HG03469 (cell line): ENCODE results near the gene VPS37B.
"Not testable (repeated sequence)": the region's sequence is repeated elsewhere in the genome, so short reads cannot be mapped to it uniquely, and the experiment has no call there.

Experiments used
- ATAC-seq: cut with Tn5 transposase; IDR thresholded peaks from one replicate; pipeline ENCODE4 v1.9.1; 2021; ENCODE audit warnings: mild to moderate bottlenecking, moderate library complexity, moderate number of reproducible peaks; ENCODE audit not compliant: unreplicated experiment

Gene VPS37B

DNA sequence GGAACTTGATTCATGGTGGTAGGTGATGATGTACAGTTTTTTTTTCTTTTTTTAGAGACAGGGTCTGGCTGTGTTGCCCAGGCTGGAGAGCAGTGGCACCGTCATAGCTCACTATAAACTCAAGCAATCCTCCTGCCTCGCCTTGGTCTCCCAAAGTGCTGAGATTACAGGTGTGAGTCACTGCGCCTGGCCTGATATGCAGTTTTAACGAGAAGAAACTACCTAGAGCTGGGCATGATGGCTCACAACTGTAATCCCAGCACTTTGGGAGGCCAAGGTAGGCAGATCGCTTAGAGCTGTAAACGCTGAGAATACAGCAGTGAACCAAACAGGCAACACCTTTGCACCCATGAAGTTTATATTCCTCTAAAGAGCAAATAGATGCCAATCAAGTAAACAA, 13.0 kb upstream of the VPS37B start:
- ATAC-seq = no peak

DNA sequence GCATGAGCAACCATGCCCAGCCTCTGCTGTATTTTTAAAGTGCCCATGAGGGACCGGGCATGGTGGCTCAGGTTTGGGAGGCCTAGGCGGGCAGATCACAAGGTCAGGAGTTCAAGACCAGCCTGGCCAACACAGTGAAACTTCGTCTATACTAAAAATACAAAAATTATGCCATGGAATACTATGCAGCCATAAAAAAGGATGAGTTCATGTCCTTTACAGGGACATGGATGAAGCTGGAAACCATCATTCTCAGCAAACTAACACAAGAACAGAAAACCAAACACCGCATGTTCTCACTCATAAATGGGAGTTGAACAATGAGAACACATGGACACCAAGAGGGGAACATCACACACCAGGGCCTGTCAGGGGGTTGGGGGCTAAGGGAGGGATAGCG, 9.3 kb upstream of the VPS37B start:
- ATAC-seq = not testable (repeated sequence)

DNA sequence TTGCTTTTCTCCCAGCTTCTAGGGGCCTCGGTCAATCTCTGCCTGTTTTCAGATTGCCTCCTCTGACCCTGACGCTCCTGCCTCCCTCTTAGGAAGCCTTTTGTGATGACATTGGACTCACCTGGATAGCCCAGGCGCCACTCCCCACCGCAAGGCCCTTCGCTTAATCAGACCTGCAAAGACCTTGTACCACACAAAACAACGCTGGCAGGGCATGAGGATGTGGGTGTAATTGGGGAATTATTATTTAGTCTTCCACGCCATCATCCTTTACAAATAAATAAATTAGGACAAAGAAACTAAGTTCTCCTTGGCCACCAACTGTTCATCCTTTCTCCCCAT, 7.7 kb upstream of the VPS37B start:
- ATAC-seq = no peak

GRCh38 chr12:122902854-122903692, 7.1 kb upstream of the VPS37B start:
- no peak for ATAC-seq

- no peak for ATAC-seq
Measured at GRCh38 chr12:122899887-122900286, 4.0 kb upstream of the VPS37B start.

GRCh38 chr12:122896662-122897061, 738 bp upstream of the VPS37B start:
- no peak for ATAC-seq

GRCh38 chr12:122895320-122895703, 612 bp downstream of the VPS37B start:
- no peak for ATAC-seq

GRCh38 chr12:122894193-122895121, 1.5 kb downstream of the VPS37B start:
- ATAC-seq = no peak

GRCh38 chr12:122893208-122894153, 2.4 kb downstream of the VPS37B start:
- no peak for ATAC-seq

DNA sequence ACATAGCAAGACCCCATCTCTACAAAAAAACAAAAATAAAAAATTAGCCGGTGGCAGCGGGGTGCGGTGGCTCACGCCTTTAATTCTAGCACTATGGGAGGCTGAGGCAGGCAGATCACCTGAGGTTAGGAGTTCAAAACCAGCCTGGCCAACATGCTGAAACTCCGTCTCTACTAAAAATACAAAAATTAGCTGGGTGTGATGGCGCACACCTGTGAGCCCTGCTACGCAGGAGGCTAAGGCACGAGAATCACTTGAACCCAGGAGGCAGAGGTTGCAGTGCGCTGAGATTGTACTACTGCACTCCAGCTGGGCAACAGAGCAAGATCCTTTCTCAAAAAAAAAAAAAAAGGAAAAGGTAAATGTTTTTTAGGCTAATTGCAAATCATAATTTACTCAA, 3.2 kb downstream of the VPS37B start:
- not testable (repeated sequence) for ATAC-seq

DNA sequence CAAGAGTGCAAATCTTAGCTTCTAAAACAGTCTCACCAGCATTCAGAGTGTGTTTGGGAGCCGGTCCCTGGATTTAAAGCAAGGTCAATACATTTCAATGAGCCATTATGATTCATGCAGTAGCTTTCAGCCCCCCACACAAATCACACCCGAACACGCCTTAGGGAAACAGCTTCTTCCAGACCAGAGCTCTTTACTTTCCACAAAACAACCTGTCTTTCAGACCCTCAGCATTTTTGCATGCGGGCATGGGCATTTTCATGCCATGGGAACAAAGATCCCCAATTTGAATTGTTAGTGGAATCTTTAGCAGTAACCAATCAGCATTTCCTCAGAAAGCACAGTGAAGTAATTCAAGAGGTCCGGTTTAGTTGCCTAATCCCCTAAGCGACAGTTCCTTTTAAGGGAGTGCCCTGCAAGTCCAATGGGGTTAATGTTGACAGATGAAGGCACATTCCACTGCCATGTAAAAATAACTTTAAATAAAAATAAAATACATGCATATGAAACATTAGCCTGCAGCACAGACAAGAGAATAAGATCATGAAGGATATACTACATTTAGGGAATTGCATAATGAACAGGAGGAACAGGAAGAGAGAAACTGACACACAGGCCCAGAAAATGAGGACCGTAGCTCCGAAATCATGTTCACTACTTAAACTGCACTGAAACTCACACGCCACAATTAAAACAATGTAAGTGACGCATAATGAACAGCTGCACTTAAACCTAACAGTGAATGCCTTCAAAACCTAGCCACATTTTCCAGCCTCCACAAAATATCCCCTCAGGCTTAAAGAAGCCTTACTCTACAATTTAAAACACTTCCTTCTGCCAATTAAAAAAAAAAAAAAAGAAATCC, 4.0 kb downstream of the VPS37B start:
- ATAC-seq = no peak

GRCh38 chr12:122889761-122890520, 6.0 kb downstream of the VPS37B start:
- no peak for ATAC-seq

DNA sequence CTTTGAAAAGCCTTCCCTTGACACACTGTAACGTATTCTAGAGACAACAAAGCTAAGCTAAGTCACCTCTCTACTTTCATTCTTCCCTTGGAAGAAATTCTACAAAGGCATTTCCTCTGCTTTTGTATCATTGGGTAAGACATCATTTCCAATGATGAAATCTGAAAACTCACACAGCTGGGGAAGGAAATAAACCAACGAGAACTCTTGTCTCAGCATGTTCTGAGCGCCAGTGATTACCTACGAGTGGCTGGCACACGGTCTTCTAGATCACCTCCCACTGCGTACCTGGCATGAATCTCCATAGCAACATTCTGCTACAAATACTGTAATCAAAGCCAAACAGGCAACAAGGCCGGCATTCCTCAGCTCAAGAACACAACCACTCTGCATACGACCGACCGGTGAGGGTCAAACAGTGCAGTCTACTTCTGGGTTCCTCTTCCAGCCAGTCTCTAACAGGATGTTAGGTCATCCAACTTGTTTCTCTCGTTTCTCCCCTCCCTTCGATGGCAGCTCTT, 7.6 kb downstream of the VPS37B start:
- no peak for ATAC-seq

DNA sequence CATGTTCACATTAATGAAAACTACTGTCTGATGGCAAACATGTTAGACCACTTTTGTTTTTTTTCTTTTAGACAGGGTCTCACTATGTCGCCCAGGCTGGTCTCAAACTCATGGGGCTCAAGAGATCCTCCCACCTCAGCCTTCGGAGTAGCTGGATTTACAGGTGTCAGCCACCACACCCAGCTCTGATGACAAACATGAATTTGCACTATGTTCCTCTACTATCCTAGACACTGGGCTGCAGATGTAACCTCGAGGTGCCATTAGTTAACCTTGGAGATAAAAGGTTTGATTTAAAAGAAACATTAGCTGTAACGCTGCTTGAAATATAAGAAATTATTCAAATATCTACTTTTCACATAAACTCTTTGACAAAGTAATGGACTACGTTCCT, 8.1 kb downstream of the VPS37B start:
- ATAC-seq = peak; percentile 8

GRCh38 chr12:122886851-122887818, 8.8 kb downstream of the VPS37B start:
- ATAC-seq = peak; percentile 65

- no peak for ATAC-seq
Measured at GRCh38 chr12:122886161-122886560, 9.8 kb downstream of the VPS37B start.

- no peak for ATAC-seq
Measured at GRCh38 chr12:122884860-122885259, 11.1 kb downstream of the VPS37B start.
